HG03196 (cell line): ENCODE data around the gene TOMM40L.

Experiments
- ATAC-seq: cut with Tn5 transposase; IDR thresholded peaks from one replicate; pipeline ENCODE4 v1.9.1; 2021; ENCODE audit not compliant: unreplicated experiment

TOMM40L gene

GRCh38 chr1:161225534-161226319, at the start of gene TOMM40L:
Gene TOMM40L (plus strand): TSS chr1:161226060. CDS start chr1:161226490, 430 bp downstream.
- ATAC-seq: peak; percentile 84

DNA sequence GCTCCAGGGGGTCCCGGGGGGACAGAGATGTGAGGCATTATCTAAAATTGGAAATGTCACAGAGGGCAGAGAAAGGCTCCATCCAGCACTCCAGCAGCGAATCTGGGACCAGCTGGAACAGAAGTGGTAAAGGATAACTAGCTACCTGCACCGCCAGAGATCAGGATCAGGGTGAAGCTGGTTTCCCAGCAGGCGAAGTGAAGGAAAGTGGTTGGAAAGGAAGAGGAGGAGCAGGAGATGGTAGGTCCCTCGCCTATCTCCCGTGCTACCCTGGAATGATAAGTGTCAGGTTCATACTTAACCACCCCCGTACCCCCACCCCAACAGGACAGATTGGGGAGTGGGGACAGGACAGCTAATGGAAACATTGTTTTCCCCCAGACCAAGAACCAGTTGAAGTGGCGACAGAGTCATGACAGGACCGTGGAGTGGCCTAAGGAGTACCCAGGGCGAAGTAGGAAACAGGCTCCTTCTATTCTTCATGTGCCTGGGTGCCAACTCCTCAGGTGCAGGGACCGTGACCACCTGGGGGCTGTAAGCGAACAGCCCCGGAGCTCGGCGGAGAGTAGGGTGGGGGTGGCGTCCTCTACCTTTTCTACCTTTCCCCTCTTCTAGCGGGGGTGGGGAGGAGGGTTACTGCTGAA, 49.3 kb upstream of the TOMM40L start:
- no peak for ATAC-seq

- ATAC-seq: peak; percentile 62
These were observed 48.5 kb upstream of the TOMM40L start, which contains the start of gene B4GALT3 for GRCh38 chr1:161177112-161177935. Gene B4GALT3 (minus strand): TSS chr1:161177507. CDS start chr1:161176060, 1,447 bp downstream.

DNA sequence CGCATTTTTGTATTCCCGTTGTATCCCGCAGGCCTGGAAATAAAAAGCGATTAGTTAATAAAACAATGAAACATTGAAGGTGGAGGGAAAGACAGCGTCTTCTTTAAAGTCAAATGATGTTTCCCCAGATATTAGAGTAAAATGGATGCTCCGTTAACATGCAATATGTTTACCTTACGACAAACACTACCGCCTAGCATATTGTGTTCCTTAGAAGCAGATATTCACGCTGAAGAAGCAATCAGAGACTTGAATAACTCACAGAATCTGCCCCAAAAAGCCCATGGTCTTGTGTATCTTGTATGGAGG, 48.0 kb upstream of the TOMM40L start:
- no peak for ATAC-seq

GRCh38 chr1:161179698-161180097, 46.2 kb upstream of the TOMM40L start:
- no peak for ATAC-seq

GRCh38 chr1:161180639-161181038, 45.2 kb upstream of the TOMM40L start:
- ATAC-seq: no peak

GRCh38 chr1:161182214-161182613, 43.6 kb upstream of the TOMM40L start:
- ATAC-seq: no peak

DNA sequence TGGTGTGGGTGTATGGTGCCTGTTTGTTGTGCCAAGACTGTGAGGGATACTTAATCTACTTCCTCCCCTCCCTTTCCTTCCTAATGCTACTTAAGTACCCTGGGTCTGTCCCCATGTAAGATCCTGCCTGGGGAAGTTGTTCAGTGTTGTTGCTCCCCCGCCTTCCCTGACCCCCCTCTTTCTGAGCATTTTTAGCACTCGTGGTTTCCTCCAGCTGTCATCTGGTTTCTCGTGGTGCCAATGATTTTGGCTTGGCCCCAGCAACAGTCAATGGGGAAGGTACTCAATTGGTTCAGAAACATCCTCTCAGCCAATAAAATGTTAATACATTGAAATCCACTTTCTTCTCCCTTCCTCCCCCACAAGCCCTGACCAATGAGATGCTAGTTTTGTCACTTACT, 40.6 kb upstream of the TOMM40L start:
- ATAC-seq: peak; percentile 60

GRCh38 chr1:161185732-161186311, 40.0 kb upstream of the TOMM40L start:
- ATAC-seq: peak; percentile 24

- no peak for ATAC-seq
These were observed 38.5 kb upstream of the TOMM40L start for GRCh38 chr1:161187311-161187710.

DNA sequence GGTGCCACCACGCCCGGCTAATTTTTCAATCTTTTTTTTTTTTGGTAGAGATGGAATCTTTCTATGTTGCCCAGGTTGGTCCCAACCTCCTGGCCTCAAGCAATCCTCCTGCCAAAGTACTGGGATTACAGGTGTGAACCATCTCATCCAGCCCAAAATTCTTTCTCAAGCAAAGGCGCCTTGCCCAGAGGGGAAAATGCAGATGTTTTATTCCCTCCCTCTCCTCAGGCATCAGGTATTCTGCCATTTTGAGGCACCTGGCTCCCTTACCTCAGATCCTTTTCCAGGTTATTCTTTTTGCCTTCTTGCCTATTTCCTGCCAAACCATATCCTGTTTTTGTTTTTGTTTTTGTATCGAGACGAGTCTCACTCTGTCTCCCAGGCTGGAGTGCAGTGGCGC, 37.5 kb upstream of the TOMM40L start:
- ATAC-seq: no peak

DNA sequence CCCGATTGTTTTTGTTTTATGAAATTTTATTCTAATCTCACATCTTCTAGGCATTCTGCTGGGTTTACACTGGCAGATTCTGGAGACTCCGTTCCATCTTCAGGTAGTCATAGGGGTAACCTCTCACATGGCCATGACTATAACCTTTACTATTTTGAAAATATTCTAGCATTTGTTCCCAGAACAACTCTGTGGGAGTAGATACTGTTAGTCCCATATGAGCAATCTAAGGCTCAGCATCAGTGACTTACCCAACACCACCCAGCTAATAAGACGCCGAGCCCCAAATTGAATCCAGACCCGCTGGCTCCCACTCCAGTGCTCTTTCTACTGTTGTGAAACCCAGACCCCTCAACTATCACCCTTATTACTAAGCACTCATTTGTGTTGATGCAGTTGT, 36.8 kb upstream of the TOMM40L start:
- ATAC-seq: no peak

- ATAC-seq: no peak
These were observed 34.8 kb upstream of the TOMM40L start for GRCh38 chr1:161190962-161191521.

- ATAC-seq: no peak
These were observed 33.9 kb upstream of the TOMM40L start for GRCh38 chr1:161191971-161192370.

- peak; percentile 55 for ATAC-seq
These were observed 33.1 kb upstream of the TOMM40L start for GRCh38 chr1:161192476-161193465.

GRCh38 chr1:161193561-161194235, 32.2 kb upstream of the TOMM40L start:
- ATAC-seq: no peak

DNA sequence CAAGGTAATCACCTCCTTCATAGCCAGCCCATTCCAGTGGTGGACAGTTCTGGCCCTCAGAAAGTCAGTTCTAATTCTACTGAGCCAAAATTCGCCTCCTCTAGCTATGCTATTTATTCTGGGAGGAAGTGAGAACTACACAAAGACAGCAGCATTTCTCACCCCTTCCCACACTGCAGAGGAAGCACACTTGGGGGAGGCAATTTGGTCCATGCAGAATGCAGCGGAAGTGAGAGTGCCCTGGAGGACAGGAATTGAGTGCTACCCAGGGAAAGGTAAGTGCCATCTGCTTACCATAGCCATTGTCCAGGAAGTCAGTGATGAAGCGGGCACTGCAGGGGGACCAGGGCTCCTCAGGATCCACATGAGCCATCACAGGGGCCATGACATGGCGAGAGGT, 30.7 kb upstream of the TOMM40L start:
- ATAC-seq: no peak

DNA sequence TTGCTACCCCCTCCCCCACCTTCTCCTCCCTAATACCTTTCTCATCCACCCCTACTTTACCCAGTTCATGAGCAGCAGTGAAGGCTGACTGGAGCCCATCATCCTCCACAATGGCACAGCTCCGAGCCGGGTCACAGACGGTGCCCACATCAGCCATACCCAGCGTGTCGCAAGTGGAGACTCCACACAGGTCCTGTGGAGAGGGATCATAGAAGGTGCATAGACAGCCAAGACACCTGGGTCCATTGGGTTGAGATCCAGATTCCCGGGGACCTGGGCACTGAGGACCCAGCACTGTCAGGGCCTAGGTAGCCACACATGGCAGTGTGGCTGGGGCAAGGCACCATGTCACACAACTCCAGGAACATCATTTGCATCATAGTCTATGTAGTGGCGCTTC, 29.7 kb upstream of the TOMM40L start:
- no peak for ATAC-seq
